GM19372 (cell line): ENCODE data around the gene GP2.

ENCODE experiments used
- ATAC-seq: cut with Tn5 transposase; IDR thresholded peaks from one replicate; pipeline ENCODE4 v1.9.1; 2021; ENCODE audit warnings: mild to moderate bottlenecking, low read depth, moderate library complexity; ENCODE audit not compliant: unreplicated experiment

The GP2 gene

GRCh38 chr16:20327444-20328041 lies at the start of gene GP2:
TSS of gene GP2 (minus strand) at chr16:20327513. CDS start at chr16:20326431, 1,082 bp downstream.
- ATAC-seq = no peak

GRCh38 chr16:20372701-20373100 lies 45.4 kb upstream of the GP2 start:
- no peak for ATAC-seq

GRCh38 chr16:20369452-20370054 lies 42.2 kb upstream of the GP2 start:
- no peak for ATAC-seq

GRCh38 chr16:20364051-20364450 lies 36.7 kb upstream of the GP2 start:
- ATAC-seq = no peak

- ATAC-seq = no peak
Measured at GRCh38 chr16:20363191-20363590, 35.9 kb upstream of the GP2 start.

GRCh38 chr16:20359997-20360396 lies 32.7 kb upstream of the GP2 start:
- ATAC-seq = no peak

- ATAC-seq = no peak
Measured at GRCh38 chr16:20355114-20355782, 27.9 kb upstream of the GP2 start.

GRCh38 chr16:20353379-20353778 lies 26.1 kb upstream of the GP2 start:
- ATAC-seq = no peak

- ATAC-seq = no peak
Measured at GRCh38 chr16:20352615-20353014, 25.3 kb upstream of the GP2 start, which contains the start of gene UMOD. TSS of gene UMOD (minus strand) at chr16:20352715. CDS start at chr16:20350737, 1,978 bp downstream.

- no peak for ATAC-seq
Measured at GRCh38 chr16:20349615-20350014, 22.3 kb upstream of the GP2 start.

- no peak for ATAC-seq
Measured at GRCh38 chr16:20348365-20349185, 21.3 kb upstream of the GP2 start.

GRCh38 chr16:20347666-20348364 lies 20.5 kb upstream of the GP2 start:
- no peak for ATAC-seq

- no peak for ATAC-seq
Measured at GRCh38 chr16:20344611-20345010, 17.3 kb upstream of the GP2 start.

- no peak for ATAC-seq
Measured at GRCh38 chr16:20339744-20340143, 12.4 kb upstream of the GP2 start.

- no peak for ATAC-seq
Measured at GRCh38 chr16:20336955-20337354, 9.6 kb upstream of the GP2 start.

- no peak for ATAC-seq
Measured at GRCh38 chr16:20334396-20334795, 7.1 kb upstream of the GP2 start.

GRCh38 chr16:20333120-20333519 lies 5.8 kb upstream of the GP2 start:
- ATAC-seq = no peak

- no peak for ATAC-seq
Measured at GRCh38 chr16:20332411-20332810, 5.1 kb upstream of the GP2 start.

GRCh38 chr16:20331635-20332034 lies 4.3 kb upstream of the GP2 start:
- ATAC-seq = no peak

- ATAC-seq = no peak
Measured at GRCh38 chr16:20329392-20330138, 2.3 kb upstream of the GP2 start.
